ENCODE results near the gene PRRG4.

DNA sequence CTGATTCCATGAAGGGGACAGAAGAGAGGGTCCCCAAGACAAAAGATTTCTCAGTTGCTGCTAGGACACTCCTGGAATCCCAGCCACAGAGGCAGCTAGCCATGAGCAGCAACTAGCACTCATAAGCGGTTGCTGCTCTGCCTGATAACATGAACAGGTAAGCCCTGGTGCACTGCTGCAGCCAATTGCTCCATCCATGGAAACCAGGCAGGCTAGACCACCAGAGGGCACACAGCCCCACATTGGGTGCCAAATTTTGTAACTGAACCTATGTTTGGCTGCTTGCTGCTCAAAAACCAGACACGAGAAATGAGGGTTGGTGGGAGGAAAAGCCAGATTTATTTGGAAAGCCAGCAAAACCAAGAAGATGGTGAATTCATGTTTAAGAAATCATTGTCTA is 40.9 kb downstream of the PRRG4 start:
- TF ChIP-seq, protein P1, sequence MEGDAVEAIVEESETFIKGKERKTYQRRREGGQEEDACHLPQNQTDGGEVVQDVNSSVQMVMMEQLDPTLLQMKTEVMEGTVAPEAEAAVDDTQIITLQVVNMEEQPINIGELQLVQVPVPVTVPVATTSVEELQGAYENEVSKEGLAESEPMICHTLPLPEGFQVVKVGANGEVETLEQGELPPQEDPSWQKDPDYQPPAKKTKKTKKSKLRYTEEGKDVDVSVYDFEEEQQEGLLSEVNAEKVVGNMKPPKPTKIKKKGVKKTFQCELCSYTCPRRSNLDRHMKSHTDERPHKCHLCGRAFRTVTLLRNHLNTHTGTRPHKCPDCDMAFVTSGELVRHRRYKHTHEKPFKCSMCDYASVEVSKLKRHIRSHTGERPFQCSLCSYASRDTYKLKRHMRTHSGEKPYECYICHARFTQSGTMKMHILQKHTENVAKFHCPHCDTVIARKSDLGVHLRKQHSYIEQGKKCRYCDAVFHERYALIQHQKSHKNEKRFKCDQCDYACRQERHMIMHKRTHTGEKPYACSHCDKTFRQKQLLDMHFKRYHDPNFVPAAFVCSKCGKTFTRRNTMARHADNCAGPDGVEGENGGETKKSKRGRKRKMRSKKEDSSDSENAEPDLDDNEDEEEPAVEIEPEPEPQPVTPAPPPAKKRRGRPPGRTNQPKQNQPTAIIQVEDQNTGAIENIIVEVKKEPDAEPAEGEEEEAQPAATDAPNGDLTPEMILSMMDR (conservative IDR thresholded peaks at IDR 0.05): peak; percentile 42; the same call in 1 of the 2 replicates
- TF ChIP-seq EZH2 (IDR thresholded peaks at IDR 0.05; ENCODE audit: low read depth): no peak

All from PC-9 (cell line).